HG03571 (cell line): ENCODE results near the gene TM9SF3.
A peak's percentile ranks its signal among the peaks of the same experiment; 100 is the strongest.

Experiments
- ATAC-seq: cut with Tn5 transposase; IDR thresholded peaks from one replicate; pipeline ENCODE4 v1.9.1; 2021; ENCODE audit not compliant: unreplicated experiment

The TM9SF3 gene

DNA sequence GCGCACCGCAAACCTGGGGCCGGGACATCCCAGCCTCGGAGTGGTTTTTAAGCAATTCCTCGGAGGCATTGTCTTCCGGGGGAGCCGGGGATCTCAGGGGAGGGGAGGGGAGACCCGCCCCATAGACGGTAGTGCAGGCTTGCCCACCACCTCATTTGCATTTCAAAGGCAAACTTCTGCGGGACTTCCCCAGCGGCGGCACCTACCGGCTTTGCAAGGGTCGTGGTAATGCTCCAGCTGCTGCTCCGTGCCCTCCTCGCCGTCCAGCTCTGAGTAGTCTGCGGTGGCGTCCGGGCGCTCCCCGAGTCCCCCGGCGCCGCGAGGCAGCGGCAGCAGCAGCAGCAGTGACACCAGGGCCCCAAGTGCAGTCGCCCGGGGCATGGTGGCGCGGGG is 73.5 kb downstream of the TM9SF3 start:
- ATAC-seq, result peak; percentile 26

GRCh38 chr10:96512524-96513304 is 74.1 kb downstream of the TM9SF3 start:
- no peak for ATAC-seq

GRCh38 chr10:96511044-96511945 is 75.5 kb downstream of the TM9SF3 start:
- no peak for ATAC-seq

GRCh38 chr10:96509017-96509641 is 77.7 kb downstream of the TM9SF3 start:
- ATAC-seq, result no peak

- no peak for ATAC-seq
These were observed 79.8 kb downstream of the TM9SF3 start for GRCh38 chr10:96507044-96507443.

DNA sequence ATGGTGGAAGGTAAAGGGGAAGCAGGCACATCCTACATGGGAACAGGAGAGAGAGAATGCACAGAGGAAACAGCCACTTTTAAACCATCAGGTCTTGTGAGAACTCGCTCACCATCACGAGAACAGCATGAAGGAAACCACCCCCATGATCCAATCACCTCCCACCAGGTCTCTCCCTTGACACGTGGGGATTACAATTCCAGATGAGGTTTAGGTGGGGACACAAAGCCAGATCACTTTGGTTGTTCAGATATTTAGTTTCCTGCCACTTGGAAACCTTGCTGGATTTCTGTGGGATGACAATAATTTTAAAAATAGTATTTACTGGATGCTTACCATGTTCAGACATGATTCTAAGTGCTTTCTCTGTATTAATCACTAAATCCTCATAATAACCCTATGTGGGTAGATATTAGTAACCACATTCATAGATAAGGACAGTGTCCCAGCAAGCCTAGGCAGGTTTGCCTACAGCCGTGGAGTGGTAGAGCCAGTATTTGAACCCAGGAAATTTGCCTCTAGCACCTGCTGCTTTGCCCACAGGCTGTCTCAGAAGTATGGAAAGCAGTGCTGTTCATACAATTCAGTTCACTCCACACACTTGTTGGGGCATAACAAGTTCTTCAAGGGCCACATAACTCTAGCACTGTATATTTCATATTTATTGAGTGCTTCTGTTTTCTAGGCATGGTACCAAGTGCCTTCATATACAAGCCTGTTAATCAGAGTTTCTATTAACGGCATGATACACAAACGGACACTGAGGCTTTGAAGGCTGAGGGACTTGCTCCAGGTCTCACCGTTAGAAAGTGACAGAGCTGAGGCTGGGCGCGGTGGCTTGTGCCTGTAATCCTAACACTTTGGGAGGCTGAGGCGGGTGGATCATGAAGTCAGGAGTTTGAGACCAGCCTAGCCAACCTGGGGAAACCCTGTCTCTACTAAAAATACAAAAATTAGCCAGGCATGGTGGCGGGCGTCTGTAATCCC is 81.4 kb downstream of the TM9SF3 start:
- ATAC-seq, result no peak

DNA sequence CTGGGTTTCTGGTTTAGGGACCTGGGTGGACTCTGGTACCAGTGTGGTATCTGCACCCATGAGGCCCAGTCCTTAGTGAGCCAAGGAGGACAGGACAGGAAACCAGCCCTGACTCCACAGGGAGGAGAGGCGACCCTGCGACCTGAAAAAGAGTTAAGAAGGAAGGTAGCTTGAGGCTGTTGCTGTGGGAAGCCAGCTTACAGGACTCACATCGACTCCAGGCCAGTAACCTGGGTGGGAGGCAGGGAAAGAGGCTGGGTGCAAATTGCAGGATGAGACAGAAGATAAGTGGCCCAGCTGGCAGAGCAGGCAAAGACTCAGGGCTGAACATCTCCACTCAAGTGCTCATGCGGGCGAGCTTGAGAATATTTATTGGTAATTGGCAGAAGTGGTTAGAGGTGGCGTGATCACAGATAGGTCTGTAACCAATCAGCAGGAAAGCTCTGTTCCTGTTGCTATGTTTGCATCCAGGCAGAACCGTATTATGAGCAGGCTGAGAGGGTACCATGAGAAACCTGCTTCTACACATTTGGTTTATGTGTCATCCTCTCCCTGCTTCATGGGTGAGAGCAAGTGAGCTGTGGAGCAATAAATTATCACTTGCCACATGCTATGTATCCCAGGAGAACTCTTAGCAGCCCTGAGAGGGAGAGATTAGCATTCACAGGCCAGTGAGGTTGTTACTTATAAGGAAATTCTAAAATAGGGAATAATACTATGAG is 84.1 kb downstream of the TM9SF3 start:
- no peak for ATAC-seq

- no peak for ATAC-seq
These were observed 84.8 kb downstream of the TM9SF3 start for GRCh38 chr10:96501985-96502384.

DNA sequence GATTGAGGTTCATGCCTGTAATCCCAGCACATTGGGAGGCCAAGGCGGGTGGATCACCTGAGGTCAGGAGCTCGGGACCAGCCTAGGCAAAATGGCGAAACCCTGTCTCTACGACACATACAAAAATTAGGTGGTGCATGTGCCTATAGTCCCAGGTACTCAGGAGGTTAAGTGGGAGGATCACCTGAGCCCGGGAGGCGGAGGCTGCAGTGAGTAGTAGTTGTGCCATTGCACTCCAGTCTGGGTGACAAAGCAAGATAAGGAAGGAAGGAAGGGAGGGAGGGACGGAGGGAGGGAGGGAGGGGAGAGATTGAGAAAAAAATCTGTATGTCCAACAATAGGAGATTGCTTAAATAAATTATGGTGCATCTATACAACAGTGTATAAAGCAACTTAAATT is 86.3 kb downstream of the TM9SF3 start:
- ATAC-seq, result no peak

DNA sequence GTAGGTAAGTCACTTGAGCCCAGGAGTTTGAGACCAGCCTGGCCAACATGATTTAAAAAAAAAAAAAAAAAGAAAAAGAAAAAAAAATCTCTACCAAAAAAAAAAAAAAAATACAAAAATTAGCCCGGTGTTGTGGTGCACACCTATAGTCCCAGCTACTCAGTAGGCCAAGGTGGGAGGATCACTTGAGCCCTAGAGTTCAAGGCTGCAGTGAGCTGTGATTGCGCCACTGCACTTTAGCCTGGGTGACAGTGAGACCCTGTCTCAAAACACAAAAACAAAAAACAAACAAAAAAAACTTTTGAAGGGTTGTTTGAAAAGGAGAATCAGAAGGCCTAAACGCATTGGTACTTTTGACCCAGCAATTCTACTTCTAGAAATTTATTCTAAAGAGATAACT is 86.8 kb downstream of the TM9SF3 start:
- ATAC-seq, result no peak

DNA sequence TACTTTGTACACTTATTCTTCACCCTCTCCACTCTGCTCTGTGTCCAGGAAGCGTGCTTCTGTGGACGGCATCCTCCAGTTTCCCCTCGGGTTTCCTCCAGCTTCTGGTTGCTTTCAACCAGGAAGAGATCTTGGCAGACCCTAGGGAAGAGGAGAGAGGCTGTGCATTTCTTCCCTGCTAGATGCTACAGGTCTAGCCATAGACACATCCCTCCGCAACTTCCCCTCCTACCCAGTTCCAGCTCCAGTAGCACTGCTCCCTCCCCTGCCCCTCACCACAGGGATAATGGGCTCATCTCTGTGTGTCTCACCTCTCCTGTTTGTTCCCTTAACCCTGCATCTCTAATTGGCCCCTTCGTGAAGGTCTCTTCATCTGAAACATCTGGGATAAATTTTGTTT is 89.4 kb downstream of the TM9SF3 start:
- ATAC-seq, result no peak

DNA sequence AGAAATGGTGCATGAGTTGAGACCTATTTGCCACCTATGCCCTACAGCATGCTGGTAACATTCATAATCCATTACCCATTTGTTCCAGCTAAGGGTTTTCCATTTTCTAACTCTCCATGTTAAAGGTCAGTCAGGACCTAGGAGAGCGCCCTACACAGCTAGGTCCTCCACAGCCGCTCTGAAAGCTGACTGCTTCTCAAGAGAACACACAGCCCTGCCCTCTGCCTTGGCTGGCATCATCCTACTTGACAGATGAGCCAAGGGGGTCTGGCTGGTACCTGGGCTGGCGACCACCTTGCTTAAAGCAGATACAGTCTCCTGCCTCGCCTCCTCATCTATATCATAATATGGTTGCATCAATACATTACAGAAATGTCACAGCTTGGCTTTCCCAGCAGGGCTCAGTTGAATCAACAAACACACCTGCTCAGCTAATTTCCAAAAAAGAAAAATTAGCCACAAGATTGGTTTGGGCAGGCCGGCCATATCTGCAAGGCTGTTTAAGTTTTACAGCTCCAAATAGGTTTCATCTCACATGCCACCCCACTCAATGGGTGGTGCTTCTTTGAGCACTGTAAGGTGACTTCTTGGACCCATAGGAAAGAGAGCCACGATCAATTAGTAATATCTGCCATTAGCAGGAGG is 90.4 kb downstream of the TM9SF3 start:
- ATAC-seq, result no peak

DNA sequence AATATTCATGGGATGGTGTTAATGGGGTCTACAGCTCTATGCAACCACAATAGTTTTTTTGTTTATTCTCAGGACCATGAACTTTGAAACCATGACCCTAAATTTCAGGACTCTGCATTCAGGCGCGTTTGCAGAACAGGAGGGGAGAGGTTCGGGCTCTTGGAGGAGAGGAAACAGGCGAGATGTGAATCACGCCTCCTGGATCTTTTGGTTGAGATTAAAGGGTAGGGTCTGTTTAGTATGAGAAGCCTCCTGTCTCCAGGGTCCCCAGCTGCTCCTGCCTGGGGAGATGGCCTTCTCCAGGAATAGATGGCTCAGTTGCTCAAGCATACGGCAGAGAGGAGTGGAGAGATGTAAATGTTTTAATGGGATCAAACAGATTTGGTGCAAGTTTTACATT is 91.3 kb downstream of the TM9SF3 start:
- no peak for ATAC-seq

- ATAC-seq, result no peak
These were observed 92.1 kb downstream of the TM9SF3 start for GRCh38 chr10:96494694-96495093.

DNA sequence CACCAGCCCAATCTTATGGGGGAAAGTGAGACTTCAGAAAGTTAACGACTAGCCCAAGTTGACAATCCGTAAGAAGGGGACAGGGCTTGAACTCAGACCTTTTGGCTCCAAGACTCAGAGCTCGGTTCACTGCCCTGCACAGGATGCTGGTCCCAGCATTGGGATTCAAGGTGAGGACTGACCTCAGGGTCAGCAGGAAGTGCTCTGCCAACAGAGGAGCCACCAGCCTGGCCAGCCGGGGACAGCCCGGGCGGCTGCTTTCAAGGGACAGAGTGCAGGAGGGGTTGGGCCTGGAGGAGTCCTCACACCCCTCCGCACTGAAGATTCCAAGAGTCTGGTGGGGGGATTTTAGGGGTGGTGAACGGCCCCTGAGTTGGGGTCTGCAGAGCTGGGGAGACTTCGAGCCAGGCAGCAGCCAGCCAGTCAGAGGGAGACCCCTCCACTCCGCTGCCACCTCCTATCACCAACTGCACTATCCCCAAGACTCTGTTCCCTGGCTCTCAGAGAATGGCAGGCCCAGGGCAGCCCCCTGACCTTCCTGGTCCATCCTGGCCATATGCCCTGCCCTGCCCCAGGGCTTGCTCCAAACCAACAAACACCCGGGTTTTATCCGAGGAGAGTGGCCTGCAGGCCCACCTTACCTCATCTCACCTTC is 92.8 kb downstream of the TM9SF3 start:
- no peak for ATAC-seq

DNA sequence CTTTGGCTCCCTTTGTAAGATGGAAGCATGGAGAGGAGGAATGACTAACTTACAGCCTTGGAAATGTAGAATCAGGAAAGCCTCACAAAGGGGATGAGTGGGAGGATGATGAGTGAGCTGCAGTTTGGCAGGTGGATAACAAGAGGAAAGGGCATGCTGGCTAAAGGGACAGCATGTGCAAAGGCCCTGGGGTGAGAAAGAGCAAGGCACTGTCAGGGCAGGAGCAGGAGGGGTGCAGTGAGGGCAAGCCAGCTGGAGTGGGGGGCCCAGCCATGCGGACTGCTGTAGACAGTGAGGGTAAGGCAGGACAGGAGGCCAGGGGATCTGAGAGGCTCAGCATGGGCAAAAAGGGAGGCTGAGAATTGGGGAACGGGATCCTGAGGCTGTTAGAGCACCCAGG is 93.6 kb downstream of the TM9SF3 start:
- no peak for ATAC-seq

DNA sequence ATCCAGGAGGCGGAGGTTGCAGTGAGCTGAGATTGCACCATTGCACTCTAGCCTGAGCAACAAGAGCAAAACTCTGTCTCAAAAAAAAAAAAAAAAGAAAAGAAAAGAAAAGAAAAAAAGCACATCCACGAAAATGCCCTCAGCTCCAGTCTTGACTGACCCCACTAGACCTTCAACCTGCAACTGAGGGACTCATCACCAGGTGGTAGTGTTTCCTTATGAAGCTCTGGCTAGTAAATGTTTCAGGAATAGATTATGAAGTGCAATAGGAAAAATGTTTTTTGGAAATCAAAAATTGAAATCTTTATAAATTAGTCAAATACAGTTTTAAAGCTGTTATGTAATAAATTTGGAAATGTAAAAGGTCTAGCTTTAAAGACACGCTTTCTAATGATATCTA is 95.5 kb downstream of the TM9SF3 start:
- ATAC-seq, result no peak

DNA sequence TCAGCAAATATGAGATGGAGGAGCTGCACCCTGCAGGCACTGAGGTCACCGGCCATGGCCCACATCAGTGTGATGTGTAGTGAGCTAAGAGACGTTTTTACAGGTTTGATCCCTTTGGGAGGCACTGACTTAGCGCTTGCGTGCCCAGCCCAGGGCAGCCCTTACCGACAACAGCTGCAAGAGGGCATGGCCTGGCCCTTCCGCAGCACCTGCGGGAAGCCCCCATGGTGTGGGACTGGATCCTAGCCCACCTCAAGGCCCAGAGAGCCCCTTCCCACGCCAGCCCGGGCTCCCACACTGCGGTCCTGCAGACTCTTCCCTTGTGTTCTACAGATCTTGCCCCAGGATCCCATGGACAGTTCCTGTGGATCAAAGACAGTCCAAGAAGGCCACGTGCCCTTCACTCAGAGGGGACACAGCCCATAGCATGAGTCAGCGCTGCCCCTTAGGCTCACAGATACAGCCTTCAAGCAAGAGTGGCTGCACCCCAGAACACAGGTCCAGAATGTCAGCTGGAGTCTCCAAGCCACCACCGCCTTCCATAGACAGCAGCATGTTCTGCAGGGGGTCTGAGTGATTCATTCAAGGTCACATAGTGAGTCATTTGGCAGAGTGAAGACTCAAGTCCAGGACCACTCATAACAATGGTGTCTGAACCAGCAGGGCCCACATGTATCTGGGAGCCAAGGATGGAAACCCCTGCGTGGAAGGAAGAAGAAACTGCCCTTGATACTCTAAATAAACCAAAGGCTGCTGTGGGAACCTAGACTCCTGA is 98.5 kb downstream of the TM9SF3 start:
- no peak for ATAC-seq
